ENCODE measurements around the gene MRPL4. TPM values are rescaled to one million over a fixed set of nuclear protein-coding genes. Genes with fewer than 3 reads are reported as not detected.
A peak's percentile ranks its signal among the peaks of the same experiment; 100 is the strongest.

MRPL4 gene
- total RNA-seq, 2 experiments from 2014 or later, result 148 to 155 TPM

- CTCF ChIA-PET (ENCODE audit: unreplicated experiment), result no interaction called here
These were observed 35.1 kb downstream of the MRPL4 start, which contains the start of gene ICAM4 for GRCh38 chr19:10286803-10287737. ICAM4 (plus strand) TSS chr19:10286955; CDS start chr19:10287013, 58 bp downstream.

GRCh38 chr19:10288662-10289166 lies 36.7 kb downstream of the MRPL4 start:
- no peaks in the 10 kb centered on the region for H4K20me1 ChIP-seq (ENCODE audit: insufficient read depth, low read length)
- peak overlapping the region; percentile 56 for H3K27ac ChIP-seq (ENCODE audit: low read depth, low read length, poor library complexity, severe bottlenecking)
- H3K9me3 ChIP-seq (ENCODE audit: low read length), result no peaks in the 10 kb centered on the region
- H3K4me1 ChIP-seq (ENCODE audit: insufficient read depth, low read length, poor library complexity, severe bottlenecking), result peaks cover 72% of the 10 kb centered on the region
- TSS peak; percentile 76 for BruUV-seq (replicated peaks)
- peak overlapping the region; percentile 68 for H3K4me3 ChIP-seq (ENCODE audit: low read depth, low read length, poor library complexity, severe bottlenecking)
- peak overlapping the region; percentile 83 for H3K4me2 ChIP-seq (ENCODE audit: low read length)
- ChIA-PET POLR2A (interaction anchor here (0.6 to 1.6 kb wide), 5 partner anchors 8 to 52 kb away, joined by 3 to 13 read pairs (median 6); partner anchors contain the start of gene ICAM1), CTCF (ENCODE audit: unreplicated experiment) (interaction anchor here (0.9 to 1.8 kb wide), 3 partner anchors 17 to 45 kb away, joined by 3 to 5 read pairs (median 5); partner anchors contain the start of gene RAVER1)
- peaks cover 11% of the 10 kb centered on the region; the same call in 1 of the 2 replicates for H3K36me3 ChIP-seq (ENCODE audit: insufficient read depth, low read length)
- H2AFZ ChIP-seq (ENCODE audit: low read length), result peak overlapping the region; percentile 90
- no peaks in the 10 kb centered on the region for H3K79me2 ChIP-seq (ENCODE audit: insufficient read depth, low read depth, low read length)
- intact Hi-C loops (cut with micrococcal nuclease; ENCODE audit: unreplicated experiment), result no loop called here
- TF ChIP-seq, protein P1, sequence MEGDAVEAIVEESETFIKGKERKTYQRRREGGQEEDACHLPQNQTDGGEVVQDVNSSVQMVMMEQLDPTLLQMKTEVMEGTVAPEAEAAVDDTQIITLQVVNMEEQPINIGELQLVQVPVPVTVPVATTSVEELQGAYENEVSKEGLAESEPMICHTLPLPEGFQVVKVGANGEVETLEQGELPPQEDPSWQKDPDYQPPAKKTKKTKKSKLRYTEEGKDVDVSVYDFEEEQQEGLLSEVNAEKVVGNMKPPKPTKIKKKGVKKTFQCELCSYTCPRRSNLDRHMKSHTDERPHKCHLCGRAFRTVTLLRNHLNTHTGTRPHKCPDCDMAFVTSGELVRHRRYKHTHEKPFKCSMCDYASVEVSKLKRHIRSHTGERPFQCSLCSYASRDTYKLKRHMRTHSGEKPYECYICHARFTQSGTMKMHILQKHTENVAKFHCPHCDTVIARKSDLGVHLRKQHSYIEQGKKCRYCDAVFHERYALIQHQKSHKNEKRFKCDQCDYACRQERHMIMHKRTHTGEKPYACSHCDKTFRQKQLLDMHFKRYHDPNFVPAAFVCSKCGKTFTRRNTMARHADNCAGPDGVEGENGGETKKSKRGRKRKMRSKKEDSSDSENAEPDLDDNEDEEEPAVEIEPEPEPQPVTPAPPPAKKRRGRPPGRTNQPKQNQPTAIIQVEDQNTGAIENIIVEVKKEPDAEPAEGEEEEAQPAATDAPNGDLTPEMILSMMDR (conservative IDR thresholded peaks at IDR 0.05; ENCODE audit: low read length), result no peak
- TF ChIP-seq EZH2phosphoT487 (IDR thresholded peaks at IDR 0.05; ENCODE audit: borderline replicate concordance, low read depth, low read length), result no peak
- peak; percentile 83 for DNase-seq (ENCODE audit: low spot score)
- H3K9me2 ChIP-seq (ENCODE audit: insufficient read depth, low read length), result no peaks in the 10 kb centered on the region

More at GRCh38 chr19:10286803-10287737, 35.1 kb downstream of the MRPL4 start, which contains the start of gene ICAM4:
- no peak for TF ChIP-seq EZH2phosphoT487 (IDR thresholded peaks at IDR 0.05; ENCODE audit: borderline replicate concordance, low read depth, low read length)
- TF ChIP-seq, protein P1 (conservative IDR thresholded peaks at IDR 0.05; ENCODE audit: low read length), result no peak
- intact Hi-C loops (cut with micrococcal nuclease; ENCODE audit: unreplicated experiment), result no loop called here
- H3K27ac ChIP-seq (ENCODE audit: low read depth, low read length, poor library complexity, severe bottlenecking), result peak within 1 kb of the TSS; percentile 37
- H3K9me3 ChIP-seq (ENCODE audit: low read length), result no peaks in the 10 kb centered on the region
- H2AFZ ChIP-seq (ENCODE audit: low read length), result no peak within 1 kb of the TSS
- no TSS peak for BruUV-seq (replicated peaks)
- no peaks in the 10 kb centered on the region for H3K79me2 ChIP-seq (ENCODE audit: insufficient read depth, low read depth, low read length)
- peaks cover 17% of the 10 kb centered on the region; the same call in 1 of the 2 replicates for H3K36me3 ChIP-seq (ENCODE audit: insufficient read depth, low read length)
- H3K4me2 ChIP-seq (ENCODE audit: low read length), result peak within 1 kb of the TSS; percentile 17; the same call in 1 of the 2 replicates
- peaks cover 64% of the 10 kb centered on the region for H3K4me1 ChIP-seq (ENCODE audit: insufficient read depth, low read length, poor library complexity, severe bottlenecking)
- H4K20me1 ChIP-seq (ENCODE audit: insufficient read depth, low read length), result no peaks in the 10 kb centered on the region
- H3K4me3 ChIP-seq (ENCODE audit: low read depth, low read length, poor library complexity, severe bottlenecking), result no peak within 1 kb of the TSS
- POLR2A ChIA-PET, result interaction anchor here (1.6 kb wide), 1 partner anchor 16 kb away, joined by 4 read pairs; the partner anchor contains the start of gene ICAM1
- peak; percentile 27 for DNase-seq (ENCODE audit: low spot score)
- H3K9me2 ChIP-seq (ENCODE audit: insufficient read depth, low read length), result no peaks in the 10 kb centered on the region
